CD14-positive monocyte (primary cell): ENCODE results near the gene ZXDB. TPM values are rescaled to one million over a fixed set of nuclear protein-coding genes. Genes with fewer than 3 reads are reported as not detected.

ENCODE experiments used
- DNase-seq, 3 donors: peaks; one replicate each; pipeline ENCODE4 v3.0.0-alpha.2; 2011 to 2022
- H2AFZ ChIP-seq: 2 replicates; pipeline ENCODE4 v1.6.0; 2012; ENCODE audit warnings: mild to moderate bottlenecking, low read depth, low read length, inconsistent platforms; ENCODE audit not compliant: insufficient read depth, poor library complexity, severe bottlenecking
- H3K27ac ChIP-seq, 2 donors: 1 replicate in 1 of 2; 2 replicates in 1 of 2; pipeline ENCODE4 v1.5.1; 2012 to 2013; ENCODE audit warnings: low read length in 2 of 2, control low read depth in 1 of 2, inconsistent platforms in 1 of 2, low read depth in 1 of 2, mild to moderate bottlenecking in 1 of 2
- H3K27me3 ChIP-seq, 2 donors: one replicate each; pipeline versions ENCODE4 v1.6.0 to v1.6.1; 2011 to 2013; ENCODE audit warnings: low read length in 2 of 2; ENCODE audit not compliant: control insufficient read depth in 2 of 2, insufficient read depth in 2 of 2
- H3K36me3 ChIP-seq, 2 donors: replicated peaks in 1 of 2; 1 replicate in 1 of 2; 2 replicates in 1 of 2; pipeline versions ENCODE4 v1.5.1 to v1.6.1; 2012 to 2013; ENCODE audit warnings: low read length in 2 of 2, control low read depth in 1 of 2, inconsistent platforms in 1 of 2, mild to moderate bottlenecking in 1 of 2; ENCODE audit not compliant: insufficient read depth in 2 of 2, control insufficient read depth in 1 of 2
- H3K4me1 ChIP-seq, 2 donors: 1 replicate in 1 of 2; 2 replicates in 1 of 2; pipeline versions ENCODE4 v1.5.1 to v1.6.1; 2012 to 2013; ENCODE audit warnings: low read length in 2 of 2, control low read depth in 1 of 2, inconsistent platforms in 1 of 2, mild to moderate bottlenecking in 1 of 2, moderate library complexity in 1 of 2; ENCODE audit not compliant: insufficient read depth in 2 of 2, control insufficient read depth in 1 of 2
- H3K4me2 ChIP-seq: replicated peaks from 2 replicates; pipeline ENCODE3; 2012; ENCODE audit warnings: low read length, moderate library complexity, mild to moderate bottlenecking; ENCODE audit not compliant: poor library complexity, severe bottlenecking; ENCODE audit errors: extremely low read depth
- H3K4me3 ChIP-seq, 3 experiments: fragments of 200-600 bp in 1 of 3; sonication (generic) in 1 of 3; replicated peaks in 1 of 3; 1 replicate in 2 of 3; 2 replicates in 1 of 3; pipeline ENCODE4 v1.5.1; 2011 to 2013; ENCODE audit warnings: low read length in 3 of 3, mild to moderate bottlenecking in 3 of 3, control low read depth in 2 of 3, low read depth in 2 of 3, inconsistent platforms in 1 of 3, moderate library complexity in 1 of 3
- H3K79me2 ChIP-seq: 2 replicates; pipeline ENCODE4 v1.6.0; 2012; ENCODE audit warnings: mild to moderate bottlenecking, control low read depth, inconsistent platforms, low read length, moderate library complexity; ENCODE audit not compliant: insufficient read depth
- H3K9ac ChIP-seq: 2 replicates; pipeline ENCODE4 v1.6.0; 2017; ENCODE audit warnings: low read length, mild to moderate bottlenecking; ENCODE audit not compliant: insufficient read depth, poor library complexity, severe bottlenecking
- H3K9me3 ChIP-seq, 2 donors: replicated peaks in 1 of 2; 1 replicate in 1 of 2; 2 replicates in 1 of 2; pipeline versions ENCODE4 v1.5.1 to v1.6.1; 2012 to 2013; ENCODE audit warnings: low read length in 2 of 2, control low read depth in 1 of 2; ENCODE audit not compliant: control insufficient read depth in 1 of 2, insufficient read depth in 1 of 2
- H4K20me1 ChIP-seq: 2 replicates; pipeline ENCODE4 v1.6.0; 2012; ENCODE audit warnings: mild to moderate bottlenecking, low read length, control low read depth, moderate library complexity; ENCODE audit not compliant: insufficient read depth
- H3K27ac Mint-ChIP-seq, 7 donors: one replicate each; pipeline ENCODE4 v1.8.0; 2020; ENCODE audit warnings: mild to moderate bottlenecking in 7 of 7, mixed read lengths in 7 of 7, moderate library complexity in 6 of 7, inconsistent platforms in 2 of 7
- H3K27me3 Mint-ChIP-seq, 3 donors: one replicate each; pipeline ENCODE4 v1.8.0; 2021 to 2022; ENCODE audit warnings: low read depth in 3 of 3, mild to moderate bottlenecking in 3 of 3, mixed read lengths in 3 of 3, moderate library complexity in 3 of 3, inconsistent platforms in 1 of 3
- H3K36me3 Mint-ChIP-seq, 2 donors: one replicate each; pipeline ENCODE4 v1.8.0; 2020; ENCODE audit warnings: mixed read lengths in 2 of 2, inconsistent platforms in 1 of 2, mild to moderate bottlenecking in 1 of 2
- H3K4me1 Mint-ChIP-seq: one replicate; pipeline ENCODE4 v1.8.0; 2020; ENCODE audit warnings: mild to moderate bottlenecking, mixed read lengths
- H3K4me3 Mint-ChIP-seq, 2 donors: one replicate each; pipeline ENCODE4 v1.8.0; 2020; ENCODE audit warnings: mild to moderate bottlenecking in 2 of 2, mixed read lengths in 2 of 2, moderate library complexity in 1 of 2
- H3K9me3 Mint-ChIP-seq, 7 donors: one replicate each; pipeline ENCODE4 v1.8.0; 2020 to 2022; ENCODE audit warnings: mixed read lengths in 7 of 7, mild to moderate bottlenecking in 6 of 7, moderate library complexity in 6 of 7, inconsistent platforms in 2 of 7
- WGBS: methylation state at CpG from one replicate; pipeline ENCODE4 v1.1.5; 2013; ENCODE audit warnings: missing lambda C conversion rate; ENCODE audit not compliant: insufficient coverage; 5-methylcytosine and 5-hydroxymethylcytosine counted together
- intact Hi-C, 2 donors: fragments of 100-400 bp; cut with micrococcal nuclease; formaldehyde crosslinking; loops; one replicate each; pipeline versions ENCODE4 v1.15.0 to v1.15.1; 2023
- polyA plus RNA-seq, 3 donors: library from polyadenylated mRNA; depleted of rRNA in 1 of 3; unstranded in 2 of 3; stranded (reverse) in 1 of 3; fragments of 300-500 nt in 2 of 3; fragments of >200 nt in 1 of 3; fragmentation: Illumina TruSeq in 2 of 3; gene quantifications; 1 replicate in 2 of 3; 2 replicates in 1 of 3; pipeline ENCODE4 v1.2.3, GENCODE V29; 2012 to 2021
- TF ChIP-seq, protein P1 (sequence below): fragments of 200-600 bp; IDR thresholded peaks from one replicate; pipeline ENCODE4 v1.8.0; 2022; ENCODE audit warnings: antibody characterized with exemption, mild to moderate bottlenecking

Gene ZXDB
- polyA plus RNA-seq, 3 donors, result 0.96 to 3.2 (median 1.4) TPM

DNA sequence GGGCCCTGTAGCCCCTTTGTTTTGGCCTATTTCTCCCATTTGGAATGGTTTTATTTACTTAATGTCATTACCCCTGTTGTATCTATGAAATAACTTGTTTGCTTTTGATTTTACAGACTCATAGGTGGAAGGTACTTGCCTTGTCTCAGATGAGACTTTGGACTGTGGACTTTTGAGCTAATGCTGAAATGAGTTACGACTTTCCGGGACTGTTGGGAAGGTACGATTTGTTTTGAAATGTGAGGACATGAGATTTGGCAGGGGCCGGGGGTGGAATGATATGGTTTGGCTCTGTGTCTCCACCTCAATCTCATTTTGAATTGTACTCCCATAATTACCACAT lies 48.8 kb downstream of the ZXDB start:
- no CpG with 5 or more reads among the region's 4 CpGs for WGBS
- H3K4me1 Mint-ChIP-seq, result no peaks in the 10 kb centered on the region
- H3K27me3 ChIP-seq, result no peaks in the 10 kb centered on the region

DNA sequence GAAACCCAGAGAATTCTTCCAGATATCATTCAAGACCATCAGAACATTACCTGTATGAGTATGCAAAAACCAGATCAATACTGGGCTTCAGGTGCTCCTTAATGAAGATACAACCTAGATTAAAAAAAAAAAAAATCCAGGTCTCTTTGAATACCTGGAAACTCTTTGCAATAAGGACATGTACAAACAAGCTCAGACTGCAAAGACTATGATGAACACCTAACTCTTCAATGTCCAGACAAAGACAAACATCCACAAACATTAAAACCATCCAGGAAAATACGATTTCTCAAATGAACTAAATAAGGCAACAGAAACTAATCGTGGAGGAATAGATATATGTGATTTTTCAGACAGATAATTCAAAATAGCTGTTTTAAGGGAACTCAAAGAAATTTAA lies 49.5 kb downstream of the ZXDB start:
- Histone ChIP-seq H4K20me1 (no peaks in the 10 kb centered on the region), H3K79me2 (no peaks in the 10 kb centered on the region), H3K27me3 (no peaks in the 10 kb centered on the region), H3K27ac (no peak overlapping the region), H3K9ac (no peak overlapping the region), H2AFZ (no peak overlapping the region), H3K4me3 (no peak overlapping the region), H3K9me3 (peaks cover 0 to 5% of the 10 kb centered on the region in 2 donors), H3K4me2 (no peak overlapping the region), H3K4me1 (no peaks in the 10 kb centered on the region), H3K36me3 (no peaks in the 10 kb centered on the region)
- DNase-seq, result no peak
- peaks cover 2 to 13% (median 4%) of the 10 kb centered on the region in 7 donors for H3K9me3 Mint-ChIP-seq
- no CpG with 5 or more reads among the region's 2 CpGs for WGBS
- intact Hi-C loops, result no loop called here
- H3K4me1 Mint-ChIP-seq, result no peaks in the 10 kb centered on the region
- H3K36me3 Mint-ChIP-seq, result no peaks in the 10 kb centered on the region
- H3K27ac Mint-ChIP-seq, result no peak overlapping the region
- peaks cover 0 to 1% (median 0%) of the 10 kb centered on the region in 3 donors for H3K27me3 Mint-ChIP-seq
- H3K4me3 Mint-ChIP-seq, result no peak overlapping the region
- TF ChIP-seq, protein P1, sequence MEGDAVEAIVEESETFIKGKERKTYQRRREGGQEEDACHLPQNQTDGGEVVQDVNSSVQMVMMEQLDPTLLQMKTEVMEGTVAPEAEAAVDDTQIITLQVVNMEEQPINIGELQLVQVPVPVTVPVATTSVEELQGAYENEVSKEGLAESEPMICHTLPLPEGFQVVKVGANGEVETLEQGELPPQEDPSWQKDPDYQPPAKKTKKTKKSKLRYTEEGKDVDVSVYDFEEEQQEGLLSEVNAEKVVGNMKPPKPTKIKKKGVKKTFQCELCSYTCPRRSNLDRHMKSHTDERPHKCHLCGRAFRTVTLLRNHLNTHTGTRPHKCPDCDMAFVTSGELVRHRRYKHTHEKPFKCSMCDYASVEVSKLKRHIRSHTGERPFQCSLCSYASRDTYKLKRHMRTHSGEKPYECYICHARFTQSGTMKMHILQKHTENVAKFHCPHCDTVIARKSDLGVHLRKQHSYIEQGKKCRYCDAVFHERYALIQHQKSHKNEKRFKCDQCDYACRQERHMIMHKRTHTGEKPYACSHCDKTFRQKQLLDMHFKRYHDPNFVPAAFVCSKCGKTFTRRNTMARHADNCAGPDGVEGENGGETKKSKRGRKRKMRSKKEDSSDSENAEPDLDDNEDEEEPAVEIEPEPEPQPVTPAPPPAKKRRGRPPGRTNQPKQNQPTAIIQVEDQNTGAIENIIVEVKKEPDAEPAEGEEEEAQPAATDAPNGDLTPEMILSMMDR, result no peak

More for the DNA sequence above, 48.8 kb downstream of the ZXDB start:
- no peak overlapping the region for H3K4me3 ChIP-seq
- no peak overlapping the region for H3K9ac ChIP-seq
- intact Hi-C loops, result no loop called here
- TF ChIP-seq, protein P1, result no peak
- no peak overlapping the region for H3K4me3 Mint-ChIP-seq
- H3K9me3 ChIP-seq, result peaks cover 0 to 5% of the 10 kb centered on the region in 2 donors
- no peak overlapping the region for H3K27ac Mint-ChIP-seq
- H3K27ac ChIP-seq, result no peak overlapping the region
- H3K9me3 Mint-ChIP-seq, result peaks cover 2 to 13% (median 4%) of the 10 kb centered on the region in 7 donors
- DNase-seq, result no peak
- no peaks in the 10 kb centered on the region for H3K36me3 Mint-ChIP-seq
- no peaks in the 10 kb centered on the region for H3K79me2 ChIP-seq
- H3K36me3 ChIP-seq, result no peaks in the 10 kb centered on the region
- H2AFZ ChIP-seq, result no peak overlapping the region
- H3K4me2 ChIP-seq, result no peak overlapping the region
- no peaks in the 10 kb centered on the region for H4K20me1 ChIP-seq
- H3K4me1 ChIP-seq, result no peaks in the 10 kb centered on the region
- H3K27me3 Mint-ChIP-seq, result no peaks in the 10 kb centered on the region
